ENCODE data around the gene SLC41A3. TPM values are rescaled to one million over a fixed set of nuclear protein-coding genes. Genes with fewer than 3 reads are reported as not detected.

Gene SLC41A3
- total RNA-seq = 25.3 TPM

GRCh38 chr3:126083913-126084767 lies at the start of gene SLC41A3:
TSS of gene SLC41A3 (minus strand) at chr3:126084124. CDS start at chr3:126068219, 15,905 bp downstream.
- Histone ChIP-seq H3K4me3 (ENCODE audit: low read length) (peak within 1 kb of the TSS; percentile 59), H3K9me3 (ENCODE audit: low read depth, low read length) (no peaks in the 10 kb centered on the region), H3K27me3 (ENCODE audit: insufficient read depth, low read length) (no peaks in the 10 kb centered on the region), H3K4me1 (ENCODE audit: insufficient read depth, low read length) (peaks cover 19% of the 10 kb centered on the region)

- no peaks in the 10 kb centered on the region for H3K4me1 ChIP-seq (ENCODE audit: insufficient read depth, low read length)
- H3K9me3 ChIP-seq (ENCODE audit: low read depth, low read length) = no peaks in the 10 kb centered on the region
- H3K4me3 ChIP-seq (ENCODE audit: low read length) = no peak overlapping the region
- H3K27me3 ChIP-seq (ENCODE audit: insufficient read depth, low read length) = no peaks in the 10 kb centered on the region
Observed at GRCh38 chr3:126133606-126134005, 49.7 kb upstream of the SLC41A3 start.

DNA sequence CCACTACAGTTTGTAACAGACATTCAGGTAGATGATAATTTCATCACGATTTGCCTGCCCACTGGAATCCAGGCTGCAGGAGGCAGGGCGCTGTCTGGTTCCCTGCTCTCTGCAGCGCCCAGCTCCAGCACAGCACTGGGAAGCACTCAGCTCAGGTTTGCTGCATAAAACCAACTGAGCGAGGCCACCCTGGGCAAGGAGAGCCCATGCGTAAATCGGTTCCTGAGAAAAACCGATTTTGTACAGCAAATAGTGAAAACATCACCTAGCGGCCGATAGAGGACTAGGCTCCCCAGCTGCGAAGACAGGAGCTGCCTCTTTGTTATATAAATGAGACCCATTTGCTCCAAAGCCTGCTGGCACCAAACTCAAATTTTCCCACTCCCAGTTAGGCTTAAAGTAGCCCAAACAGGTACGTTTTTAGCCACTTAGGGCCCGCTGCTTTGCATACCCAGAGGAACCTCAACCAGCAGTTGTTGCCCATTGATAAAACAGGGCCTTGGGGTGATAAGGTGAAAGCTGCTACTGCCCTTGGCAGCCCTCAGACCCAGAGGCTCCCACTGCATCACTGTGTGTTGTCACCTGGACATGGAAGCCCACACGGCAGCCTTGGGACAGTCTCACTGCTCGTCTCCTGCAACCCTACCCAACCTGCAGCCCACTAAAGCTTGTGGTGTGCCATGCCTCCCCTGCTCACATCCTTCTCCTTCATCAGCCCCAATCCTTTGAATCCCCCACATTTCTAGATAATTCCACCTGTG lies 49.0 kb upstream of the SLC41A3 start:
- Histone ChIP-seq H3K9me3 (ENCODE audit: low read depth, low read length) (no peaks in the 10 kb centered on the region), H3K27me3 (ENCODE audit: insufficient read depth, low read length) (no peaks in the 10 kb centered on the region), H3K4me3 (ENCODE audit: low read length) (no peak overlapping the region), H3K4me1 (ENCODE audit: insufficient read depth, low read length) (no peaks in the 10 kb centered on the region)

GRCh38 chr3:126131881-126132750 lies 48.2 kb upstream of the SLC41A3 start:
- Histone ChIP-seq H3K27me3 (ENCODE audit: insufficient read depth, low read length) (no peaks in the 10 kb centered on the region), H3K4me3 (ENCODE audit: low read length) (no peak overlapping the region), H3K4me1 (ENCODE audit: insufficient read depth, low read length) (no peaks in the 10 kb centered on the region), H3K9me3 (ENCODE audit: low read depth, low read length) (no peaks in the 10 kb centered on the region)

- Histone ChIP-seq H3K27me3 (ENCODE audit: insufficient read depth, low read length) (no peaks in the 10 kb centered on the region), H3K4me3 (ENCODE audit: low read length) (no peak overlapping the region), H3K9me3 (ENCODE audit: low read depth, low read length) (no peaks in the 10 kb centered on the region), H3K4me1 (ENCODE audit: insufficient read depth, low read length) (no peaks in the 10 kb centered on the region)
Observed at GRCh38 chr3:126130981-126131745, 47.2 kb upstream of the SLC41A3 start.

GRCh38 chr3:126130081-126130855 lies 46.3 kb upstream of the SLC41A3 start:
- H3K4me3 ChIP-seq (ENCODE audit: low read length) = no peak overlapping the region
- H3K27me3 ChIP-seq (ENCODE audit: insufficient read depth, low read length) = no peaks in the 10 kb centered on the region
- no peaks in the 10 kb centered on the region for H3K4me1 ChIP-seq (ENCODE audit: insufficient read depth, low read length)
- no peaks in the 10 kb centered on the region for H3K9me3 ChIP-seq (ENCODE audit: low read depth, low read length)

DNA sequence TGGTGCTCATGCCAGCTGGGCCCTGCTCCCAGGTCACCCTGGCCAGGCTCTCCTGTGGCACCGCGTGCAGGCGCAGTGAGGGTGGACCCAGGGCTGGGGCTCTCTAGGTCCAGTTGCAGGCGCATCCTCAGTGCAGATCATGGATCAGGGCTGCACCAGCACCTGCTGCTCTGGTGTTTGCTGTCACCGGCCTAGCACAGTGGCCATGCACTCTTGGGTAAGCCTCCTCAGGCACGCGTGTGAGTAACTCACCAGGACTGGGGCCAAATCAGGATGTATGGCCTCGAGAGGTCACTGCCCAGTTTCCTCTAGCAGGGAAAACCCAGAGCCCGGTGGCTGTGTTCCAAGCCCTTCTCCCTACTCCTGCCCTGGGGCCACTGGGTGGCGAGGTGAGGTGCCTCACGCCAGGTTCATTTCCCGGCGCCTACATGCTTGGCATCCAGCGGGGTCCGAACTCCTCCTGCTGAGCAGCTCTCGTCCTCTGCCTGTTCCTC lies 45.5 kb upstream of the SLC41A3 start:
- Histone ChIP-seq H3K4me1 (ENCODE audit: insufficient read depth, low read length) (no peaks in the 10 kb centered on the region), H3K4me3 (ENCODE audit: low read length) (no peak overlapping the region), H3K9me3 (ENCODE audit: low read depth, low read length) (no peaks in the 10 kb centered on the region), H3K27me3 (ENCODE audit: insufficient read depth, low read length) (no peaks in the 10 kb centered on the region)

- Histone ChIP-seq H3K4me3 (ENCODE audit: low read length) (no peak overlapping the region), H3K4me1 (ENCODE audit: insufficient read depth, low read length) (no peaks in the 10 kb centered on the region), H3K27me3 (ENCODE audit: insufficient read depth, low read length) (no peaks in the 10 kb centered on the region), H3K9me3 (ENCODE audit: low read depth, low read length) (no peaks in the 10 kb centered on the region)
Observed at GRCh38 chr3:126128504-126129397, 44.8 kb upstream of the SLC41A3 start.

DNA sequence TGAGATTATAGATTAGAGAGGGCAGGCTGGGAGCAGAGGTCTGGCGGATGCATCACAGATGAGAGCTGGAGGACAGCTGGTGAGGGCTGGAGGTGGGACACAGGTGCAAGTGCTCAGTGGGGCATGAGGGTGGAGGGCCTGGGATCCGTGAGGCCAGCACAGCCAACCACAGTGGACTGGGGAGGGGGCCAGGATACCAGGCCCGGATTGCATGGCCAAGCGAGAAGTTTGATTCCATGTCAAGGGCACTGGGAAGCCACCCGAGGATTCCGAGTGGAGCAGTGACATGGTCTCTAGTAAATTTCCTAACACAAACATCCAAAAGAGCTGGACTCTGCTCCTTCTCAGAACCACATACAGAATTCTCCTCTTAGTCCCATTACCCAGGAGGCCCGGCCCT lies 44.0 kb upstream of the SLC41A3 start:
- no peaks in the 10 kb centered on the region for H3K27me3 ChIP-seq (ENCODE audit: insufficient read depth, low read length)
- H3K9me3 ChIP-seq (ENCODE audit: low read depth, low read length) = no peaks in the 10 kb centered on the region
- no peaks in the 10 kb centered on the region for H3K4me1 ChIP-seq (ENCODE audit: insufficient read depth, low read length)
- no peak overlapping the region for H3K4me3 ChIP-seq (ENCODE audit: low read length)

DNA sequence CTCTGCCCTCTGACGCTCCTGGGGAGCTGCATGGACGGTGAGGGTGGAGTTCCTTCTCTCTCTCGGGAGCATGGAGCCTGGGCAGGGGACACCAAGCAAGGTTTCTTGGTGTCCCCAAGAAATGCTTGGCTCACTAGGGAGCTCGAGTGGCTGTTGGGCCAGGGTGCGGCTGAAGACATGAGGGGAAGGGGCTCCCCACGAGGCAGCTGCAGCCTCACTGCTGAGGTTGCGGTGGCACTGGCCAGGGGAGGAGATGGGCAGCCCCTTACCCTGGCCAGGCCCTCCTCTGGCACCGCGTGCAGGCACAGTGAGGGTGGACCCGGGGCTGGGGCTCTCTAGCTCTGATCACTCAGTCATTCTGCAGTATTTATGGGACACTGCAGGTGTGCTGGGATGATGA lies 43.5 kb upstream of the SLC41A3 start:
- H3K4me3 ChIP-seq (ENCODE audit: low read length) = no peak overlapping the region
- H3K9me3 ChIP-seq (ENCODE audit: low read depth, low read length) = no peaks in the 10 kb centered on the region
- no peaks in the 10 kb centered on the region for H3K27me3 ChIP-seq (ENCODE audit: insufficient read depth, low read length)
- H3K4me1 ChIP-seq (ENCODE audit: insufficient read depth, low read length) = no peaks in the 10 kb centered on the region

- Histone ChIP-seq H3K27me3 (ENCODE audit: insufficient read depth, low read length) (no peaks in the 10 kb centered on the region), H3K4me1 (ENCODE audit: insufficient read depth, low read length) (no peaks in the 10 kb centered on the region), H3K4me3 (ENCODE audit: low read length) (no peak overlapping the region)
Observed at GRCh38 chr3:126126811-126127431, 43.0 kb upstream of the SLC41A3 start.

GRCh38 chr3:126126286-126126685 lies 42.4 kb upstream of the SLC41A3 start:
- Histone ChIP-seq H3K27me3 (ENCODE audit: insufficient read depth, low read length) (no peaks in the 10 kb centered on the region), H3K4me1 (ENCODE audit: insufficient read depth, low read length) (no peaks in the 10 kb centered on the region), H3K4me3 (ENCODE audit: low read length) (no peak overlapping the region), H3K9me3 (ENCODE audit: low read depth, low read length) (no peaks in the 10 kb centered on the region)

More at GRCh38 chr3:126126811-126127431, 43.0 kb upstream of the SLC41A3 start:
- H3K9me3 ChIP-seq (ENCODE audit: low read depth, low read length) = no peaks in the 10 kb centered on the region
